ENCODE data around the gene MDFI. TPM values are rescaled to one million over a fixed set of nuclear protein-coding genes. Genes with fewer than 3 reads are reported as not detected.

Gene MDFI
- total and polyA plus RNA-seq, 9 of the 15 experiments (the other 6 are each of a cell fraction or from before 2014, with no cell fraction given), result not detected

DNA sequence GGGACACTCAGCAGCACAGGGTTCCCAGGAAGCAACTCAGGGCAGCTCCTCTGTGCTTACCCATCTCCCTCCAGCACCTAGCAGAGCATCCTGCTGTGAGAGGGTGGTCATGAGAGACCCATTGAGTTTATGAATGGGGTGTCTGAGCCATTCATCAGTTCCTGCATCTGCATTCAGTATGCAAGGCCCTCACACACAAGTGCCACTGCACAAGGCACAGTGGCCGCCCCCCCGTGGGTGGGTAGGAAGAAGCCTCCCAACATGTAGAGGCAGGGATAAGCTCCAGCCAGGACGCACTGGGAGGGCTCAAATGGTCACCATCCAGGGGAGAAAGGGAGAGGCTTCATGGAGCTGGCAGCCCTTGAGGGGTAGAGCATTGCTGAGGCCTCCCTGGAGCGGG, 49.0 kb upstream of the MDFI start:
- no peak for TF ChIP-seq RAD51 (IDR thresholded peaks at IDR 0.05; ENCODE audit: borderline replicate concordance, low read depth)
- Histone ChIP-seq H3K9me1 (ENCODE audit: control insufficient read depth, insufficient read depth, low read length) (no peaks in the 10 kb centered on the region), H3K79me2 (ENCODE audit: control insufficient read depth, insufficient read depth, low read length) (no peaks in the 10 kb centered on the region), H3K9ac (ENCODE audit: insufficient read depth in 1 of 2, low read depth in 2 of 2, low read length in 2 of 2) (no peak overlapping the region), H4K20me1 (replicated peaks; ENCODE audit: control insufficient read depth, insufficient read depth, low read length) (0 out of 2 replicates have a peak, but pooled peaks cover 7% of the 10 kb centered on the region), H3K4me1 (replicated peaks in 1 of 2; ENCODE audit: control insufficient read depth in 2 of 2, insufficient read depth in 2 of 2, low read length in 2 of 2) (peaks cover 0 to 16% of the 10 kb centered on the region in 2 experiments; a peak in 1 of 5 replicates), H3K4me2 (ENCODE audit: insufficient read depth, low read length) (no peak overlapping the region), H3K27me3 (ENCODE audit: control insufficient read depth in 2 of 2, insufficient read depth in 2 of 2, low read length in 2 of 2) (no peaks in the 10 kb centered on the region), H3K36me3 (ENCODE audit: control insufficient read depth, insufficient read depth, low read length) (peaks cover 13% of the 10 kb centered on the region; the same call in 2 of the 3 replicates), H3K4me3 (no peak overlapping the region), H3K27ac (ENCODE audit: extremely low read depth, low read depth, low read length) (no peak overlapping the region), H2AFZ (ENCODE audit: low read depth, low read length) (no peak overlapping the region), H3K9me3 (replicated peaks; ENCODE audit: control insufficient read depth, insufficient read depth, low read depth, low read length) (no peaks in the 10 kb centered on the region)
- no TSS peak for BruUV-seq (replicated peaks)
- no peak for ATAC-seq
- in situ Hi-C loops (cut with MboI) (no loop called here), intact Hi-C loops (cut with micrococcal nuclease) (no loop called here)
- ChIA-PET POLR2A (interaction anchor here (0.7 to 1.6 kb wide), 2 partner anchors 16 to 526 kb away, joined by 3 to 6 read pairs; no protein-coding TSS in a partner anchor), CTCF (ENCODE audit: low intra/inter-chr PET ratio) (interaction anchor here (0.7 to 1.3 kb wide), 2 partner anchors 127 to 164 kb away, joined by 3 to 5 read pairs; no protein-coding TSS in a partner anchor)
- no peak for DNase-seq (ENCODE audit: extremely low read depth in 1 of 4, low spot score in 3 of 4)
- 68% methylated on average over 4 of the region's 4 CpGs for WGBS (ENCODE audit: insufficient coverage, low coverage, missing lambda C conversion rate)
- FAIRE-seq, result no peak

DNA sequence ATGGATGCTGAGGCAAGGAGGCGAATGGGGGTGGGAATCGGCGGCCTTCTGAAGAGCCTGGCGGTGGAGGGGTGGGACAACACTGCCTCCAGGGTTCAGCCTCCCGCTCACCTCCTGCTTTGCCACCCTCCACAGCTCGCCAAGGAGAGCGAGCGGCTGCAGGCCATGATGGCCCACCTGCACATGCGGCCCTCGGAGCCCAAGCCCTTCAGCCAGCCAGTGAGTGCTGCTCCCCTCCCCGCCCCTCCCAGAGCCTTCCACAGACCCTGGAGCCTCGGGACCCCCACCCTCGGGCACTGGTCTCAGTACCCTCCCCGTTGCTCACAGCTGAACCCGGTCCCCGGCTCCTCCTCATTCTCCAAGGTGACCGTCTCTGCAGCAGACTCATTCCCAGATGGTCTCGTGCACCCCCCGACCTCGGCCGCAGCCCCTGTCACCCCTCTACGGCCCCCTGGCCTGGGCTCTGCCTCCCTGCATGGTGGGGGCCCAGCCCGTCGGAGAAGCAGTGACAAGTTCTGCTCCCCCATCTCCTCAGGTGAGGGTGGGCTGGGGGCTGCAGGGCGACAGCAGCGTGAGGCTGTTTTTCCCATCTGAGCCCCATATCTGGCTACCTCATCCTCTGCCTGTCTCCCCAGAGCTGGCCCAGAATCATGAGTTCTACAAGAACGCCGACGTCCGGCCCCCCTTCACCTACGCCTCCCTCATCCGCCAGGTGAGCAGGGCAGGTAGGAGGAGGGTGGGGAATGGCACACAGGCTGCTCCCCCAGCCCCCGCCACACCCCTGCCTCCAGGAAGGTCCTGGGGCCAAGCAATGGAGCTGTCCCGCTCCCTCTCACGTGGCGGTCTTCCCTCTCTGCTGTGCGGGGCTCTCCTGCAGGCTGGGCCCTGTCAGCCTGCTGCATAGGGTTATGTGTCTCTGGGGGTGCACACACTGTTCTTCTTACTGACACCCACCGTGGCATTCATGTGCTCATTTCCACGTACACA, 48.3 kb upstream of the MDFI start:
- H3K27me3 ChIP-seq (ENCODE audit: control insufficient read depth in 2 of 2, insufficient read depth in 2 of 2, low read length in 2 of 2), result no peaks in the 10 kb centered on the region
- H3K4me2 ChIP-seq (ENCODE audit: insufficient read depth, low read length), result no peak overlapping the region
- ATAC-seq (no peak), DNase-seq (ENCODE audit: extremely low read depth in 1 of 4, low spot score in 3 of 4) (no peak), FAIRE-seq (no peak)
- intact Hi-C loops (cut with micrococcal nuclease), result no loop called here
- no peak overlapping the region for H2AFZ ChIP-seq (ENCODE audit: low read depth, low read length)
- H3K9me1 ChIP-seq (ENCODE audit: control insufficient read depth, insufficient read depth, low read length), result no peaks in the 10 kb centered on the region
- in situ Hi-C loops (cut with MboI), result loop anchor here (5.0 to 10.0 kb wide), 2 partner anchors 128 to 225 kb away; no protein-coding TSS in a partner anchor
- ChIA-PET POLR2A (interaction anchor here (0.7 kb wide), 1 partner anchor 527 kb away, joined by 3 read pairs; no protein-coding TSS in a partner anchor), CTCF (ENCODE audit: low intra/inter-chr PET ratio) (interaction anchor here (1.3 to 3.1 kb wide), 2 partner anchors 127 to 165 kb away, joined by 5 to 31 read pairs; no protein-coding TSS in a partner anchor)
- H3K79me2 ChIP-seq (ENCODE audit: control insufficient read depth, insufficient read depth, low read length), result no peaks in the 10 kb centered on the region
- H4K20me1 ChIP-seq (replicated peaks; ENCODE audit: control insufficient read depth, insufficient read depth, low read length), result 0 out of 2 replicates have a peak, but pooled peaks cover 7% of the 10 kb centered on the region
- peaks cover 13% of the 10 kb centered on the region; the same call in 2 of the 3 replicates for H3K36me3 ChIP-seq (ENCODE audit: control insufficient read depth, insufficient read depth, low read length)
- no peak overlapping the region for H3K27ac ChIP-seq (ENCODE audit: extremely low read depth, low read depth, low read length)
- H3K4me3 ChIP-seq, result no peak overlapping the region
- H3K9me3 ChIP-seq (replicated peaks; ENCODE audit: control insufficient read depth, insufficient read depth, low read depth, low read length), result no peaks in the 10 kb centered on the region
- 91% methylated on average over 35 of the region's 39 CpGs for WGBS (ENCODE audit: insufficient coverage, low coverage, missing lambda C conversion rate)
- BruUV-seq (replicated peaks), result no TSS peak
- H3K4me1 ChIP-seq (replicated peaks in 1 of 2; ENCODE audit: control insufficient read depth in 2 of 2, insufficient read depth in 2 of 2, low read length in 2 of 2), result peaks cover 0 to 11% of the 10 kb centered on the region in 2 experiments; a peak in 1 of 5 replicates
- no peak overlapping the region for H3K9ac ChIP-seq (ENCODE audit: insufficient read depth in 1 of 2, low read depth in 2 of 2, low read length in 2 of 2)
- no peak for TF ChIP-seq ZNF444 (CRISPR knock-in tag; IDR thresholded peaks at IDR 0.05)
- TF ChIP-seq TEAD1 (CRISPR knock-in tag; IDR thresholded peaks at IDR 0.05), result no peak
- TF ChIP-seq RBM22 (IDR thresholded peaks at IDR 0.05; ENCODE audit: low read depth, low read length, poor library complexity, severe bottlenecking), result peak; percentile 11
- TF ChIP-seq, protein P1, sequence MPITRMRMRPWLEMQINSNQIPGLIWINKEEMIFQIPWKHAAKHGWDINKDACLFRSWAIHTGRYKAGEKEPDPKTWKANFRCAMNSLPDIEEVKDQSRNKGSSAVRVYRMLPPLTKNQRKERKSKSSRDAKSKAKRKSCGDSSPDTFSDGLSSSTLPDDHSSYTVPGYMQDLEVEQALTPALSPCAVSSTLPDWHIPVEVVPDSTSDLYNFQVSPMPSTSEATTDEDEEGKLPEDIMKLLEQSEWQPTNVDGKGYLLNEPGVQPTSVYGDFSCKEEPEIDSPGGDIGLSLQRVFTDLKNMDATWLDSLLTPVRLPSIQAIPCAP (CRISPR knock-in tag; IDR thresholded peaks at IDR 0.05; ENCODE audit: borderline replicate concordance), result no peak
- TF ChIP-seq POLR2G (IDR thresholded peaks at IDR 0.05; ENCODE audit: low read depth, low read length), result 0 out of 2 replicates have a peak, but pooled peaks have one; percentile 24
- TF ChIP-seq TFAM (CRISPR knock-in tag; conservative IDR thresholded peaks at IDR 0.05), result no peak
- no peak for TF ChIP-seq ZNF431 (CRISPR knock-in tag; IDR thresholded peaks at IDR 0.05)
